AG04450 (cell line): ENCODE results near the gene PTCD1. TPM values are rescaled to one million over a fixed set of nuclear protein-coding genes. Genes with fewer than 3 reads are reported as not detected.
"Not testable (repeated sequence)": the region's sequence is repeated elsewhere in the genome, so short reads cannot be mapped to it uniquely, and the experiment has no call there.

Experiments
- CTCF ChIA-PET: fragments of 300-600, 350-600 bp; formaldehyde crosslinking; extraction: SDS; loops from one replicate; lab custom pipeline; 2022; ENCODE audit warnings: antibody characterized with exemption, inconsistent platforms; lab: Charles Lee
- POLR2A ChIA-PET: fragments of 350-600 bp; formaldehyde crosslinking; extraction: SDS; loops from one replicate; lab custom pipeline; 2021; ENCODE audit warnings: antibody characterized with exemption, inconsistent platforms; lab: Yijun Ruan, JAX
- DNase-seq: peaks from one replicate; pipeline ENCODE4 v3.0.0-alpha.2; 2011; ENCODE audit warnings: low read depth, low spot score
- H3K27ac ChIP-seq: one replicate; pipeline ENCODE4 v1.5.1; 2012; ENCODE audit warnings: low read depth, low read length, control low read depth
- H3K27me3 ChIP-seq: one replicate; pipeline ENCODE4 v1.6.0; 2012; ENCODE audit warnings: low read length; ENCODE audit not compliant: control insufficient read depth, insufficient read depth
- H3K4me3 ChIP-seq: 2 replicates; pipeline ENCODE4 v1.5.1; 2011; ENCODE audit warnings: mild to moderate bottlenecking, low read depth, low read length, control low read depth
- H3K9me3 ChIP-seq: 2 replicates; pipeline ENCODE4 v1.5.1; 2012; ENCODE audit warnings: low read length; ENCODE audit not compliant: control insufficient read depth, insufficient read depth
- polyA plus RNA-seq: library from polyadenylated mRNA; depleted of rRNA; stranded (reverse); fragments of >200 nt; gene quantifications from 2 replicates; pipeline ENCODE4 v1.2.3, GENCODE V29; 2011
- TF ChIP-seq, protein P1 (sequence below): IDR thresholded peaks from 2 replicates; pipeline ENCODE4 v1.5.1; 2011; ENCODE audit warnings: low read depth, low read length, control low read depth, inconsistent platforms

Gene PTCD1
- polyA plus RNA-seq, 1 experiment: 2.7 TPM

DNA sequence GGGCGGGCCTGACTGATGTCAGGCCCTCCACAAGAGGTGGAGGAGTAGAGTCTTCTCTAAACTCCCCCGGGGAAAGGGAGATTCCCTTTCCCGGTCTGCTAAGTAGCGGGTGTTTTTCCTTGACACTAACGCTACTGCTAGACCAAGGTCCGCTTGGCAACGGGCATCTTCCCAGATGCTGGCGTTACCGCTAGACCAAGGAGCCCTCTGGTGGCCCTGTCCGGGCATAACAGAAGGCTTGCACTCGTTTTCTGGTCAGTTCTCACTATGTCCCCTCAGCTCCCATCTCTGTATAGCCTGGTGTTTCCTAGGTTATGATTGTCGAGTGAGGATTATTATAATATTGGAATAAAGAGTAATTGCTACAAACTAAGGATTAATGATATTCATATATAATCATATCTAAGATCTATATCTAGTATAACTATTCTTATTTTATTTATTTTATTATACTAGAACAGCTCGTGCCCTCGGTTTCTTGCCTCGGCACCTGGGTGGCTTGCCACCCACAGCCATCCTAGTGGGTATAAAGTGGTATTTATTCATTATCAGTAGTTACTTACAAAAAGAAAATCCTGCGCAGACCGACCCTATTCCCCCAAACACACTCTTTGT, 23.0 kb downstream of the PTCD1 start:
- H3K9me3 ChIP-seq, H3K27ac ChIP-seq, H3K27me3 ChIP-seq, DNase-seq, H3K4me3 ChIP-seq: not testable (repeated sequence)
- CTCF ChIA-PET: interaction anchor here (1.3 to 1.4 kb wide), 2 partner anchors 8 to 9 kb away, joined by 3 to 5 read pairs; partner anchors contain the start of gene PDAP1
- TF ChIP-seq, protein P1, sequence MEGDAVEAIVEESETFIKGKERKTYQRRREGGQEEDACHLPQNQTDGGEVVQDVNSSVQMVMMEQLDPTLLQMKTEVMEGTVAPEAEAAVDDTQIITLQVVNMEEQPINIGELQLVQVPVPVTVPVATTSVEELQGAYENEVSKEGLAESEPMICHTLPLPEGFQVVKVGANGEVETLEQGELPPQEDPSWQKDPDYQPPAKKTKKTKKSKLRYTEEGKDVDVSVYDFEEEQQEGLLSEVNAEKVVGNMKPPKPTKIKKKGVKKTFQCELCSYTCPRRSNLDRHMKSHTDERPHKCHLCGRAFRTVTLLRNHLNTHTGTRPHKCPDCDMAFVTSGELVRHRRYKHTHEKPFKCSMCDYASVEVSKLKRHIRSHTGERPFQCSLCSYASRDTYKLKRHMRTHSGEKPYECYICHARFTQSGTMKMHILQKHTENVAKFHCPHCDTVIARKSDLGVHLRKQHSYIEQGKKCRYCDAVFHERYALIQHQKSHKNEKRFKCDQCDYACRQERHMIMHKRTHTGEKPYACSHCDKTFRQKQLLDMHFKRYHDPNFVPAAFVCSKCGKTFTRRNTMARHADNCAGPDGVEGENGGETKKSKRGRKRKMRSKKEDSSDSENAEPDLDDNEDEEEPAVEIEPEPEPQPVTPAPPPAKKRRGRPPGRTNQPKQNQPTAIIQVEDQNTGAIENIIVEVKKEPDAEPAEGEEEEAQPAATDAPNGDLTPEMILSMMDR: peak; percentile 60
- POLR2A ChIA-PET: interaction anchor here (0.6 kb wide), 1 partner anchor 90 kb away, joined by 3 read pairs; the partner anchor contains the start of gene ARPC1A

DNA sequence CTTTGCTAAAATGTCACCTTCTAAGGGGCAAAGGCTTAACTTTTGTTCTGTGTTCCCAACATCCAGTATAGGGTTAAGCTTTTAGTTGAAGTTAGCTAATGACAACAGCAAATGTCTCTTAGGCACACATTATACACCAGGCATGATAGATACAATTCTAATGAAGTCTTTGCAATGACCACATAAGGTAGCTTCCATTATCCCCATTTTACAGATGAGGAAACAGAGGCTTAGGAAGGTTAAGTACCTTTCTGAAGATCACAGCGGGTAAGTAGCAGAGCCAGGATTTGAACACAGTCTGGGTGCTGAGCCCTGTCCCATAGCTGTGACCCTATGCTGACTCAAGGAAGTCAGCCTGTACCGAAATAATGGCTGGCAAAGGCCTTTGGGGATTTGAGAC, 28.0 kb downstream of the PTCD1 start:
- H3K9me3 ChIP-seq: no peaks in the 10 kb centered on the region
- no peak overlapping the region for H3K27ac ChIP-seq
- TF ChIP-seq, protein P1: no peak
- H3K27me3 ChIP-seq: no peaks in the 10 kb centered on the region
- DNase-seq: no peak
- ChIA-PET CTCF (no interaction called here), POLR2A (no interaction called here)
- H3K4me3 ChIP-seq: no peak overlapping the region

DNA sequence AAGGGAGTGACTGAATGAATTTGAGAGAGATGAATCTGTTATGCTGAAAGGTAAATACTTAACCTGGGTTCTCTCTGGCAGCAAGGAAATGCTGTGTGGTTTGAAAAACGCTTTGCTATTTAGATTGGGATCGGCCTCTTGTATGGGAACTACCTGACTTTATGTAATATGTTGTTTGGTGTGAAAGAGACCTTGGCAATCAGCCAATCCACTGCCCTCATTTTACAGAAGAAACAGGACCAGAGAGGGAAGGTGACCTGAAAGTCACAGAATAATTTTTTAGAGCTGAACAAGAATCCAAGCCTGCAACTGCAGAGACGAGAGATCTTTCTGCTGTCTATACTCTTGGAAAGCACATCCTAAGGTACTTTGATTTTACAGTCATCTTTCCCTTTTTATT, 28.8 kb downstream of the PTCD1 start:
- H3K27me3 ChIP-seq: no peaks in the 10 kb centered on the region
- POLR2A ChIA-PET: interaction anchor here (0.6 to 1.6 kb wide), 3 partner anchors 9 to 80 kb away, joined by 3 to 4 read pairs (median 3); no protein-coding TSS in a partner anchor
- H3K27ac ChIP-seq: no peak overlapping the region
- no peak for DNase-seq
- peak overlapping the region; percentile 99 for H3K4me3 ChIP-seq
- H3K9me3 ChIP-seq: no peaks in the 10 kb centered on the region
- CTCF ChIA-PET: no interaction called here
- TF ChIP-seq, protein P1: no peak

DNA sequence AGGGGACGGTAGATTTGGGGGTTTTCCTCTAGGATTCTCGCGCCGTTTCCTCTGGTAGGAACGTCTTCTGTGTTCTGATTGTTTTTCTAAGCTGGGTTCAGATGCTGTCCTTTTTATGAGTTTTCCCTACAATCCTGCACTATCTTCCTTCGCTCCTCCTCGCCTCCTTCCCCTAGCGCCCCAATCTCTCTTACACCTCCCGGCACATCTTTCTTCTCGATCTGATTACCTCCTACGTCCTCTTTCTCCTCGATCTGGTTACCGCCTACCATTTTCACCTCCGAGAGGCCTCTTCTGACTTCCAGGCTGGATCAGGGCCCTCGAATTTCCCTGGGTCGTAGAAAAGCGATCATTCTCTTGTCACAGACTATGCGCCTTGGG, 29.4 kb downstream of the PTCD1 start:
- H3K9me3 ChIP-seq: no peaks in the 10 kb centered on the region
- ChIA-PET POLR2A (interaction anchor here (0.6 to 1.9 kb wide), 15 partner anchors 9 to 306 kb away, joined by 3 to 12 read pairs (median 5); partner anchors contain the start of genes ARPC1A, CPSF4, PTCD1 and ZNF789), CTCF (no interaction called here)
- peak overlapping the region; percentile 99 for H3K27ac ChIP-seq
- peak overlapping the region; percentile 99 for H3K4me3 ChIP-seq
- TF ChIP-seq, protein P1: no peak
- no peak for DNase-seq
- H3K27me3 ChIP-seq: no peaks in the 10 kb centered on the region
